Endothelial cell of umbilical vein (primary cell): ENCODE data around the gene HCAR2.
"Not testable (repeated sequence)": the region's sequence is repeated elsewhere in the genome, so short reads cannot be mapped to it uniquely, and the experiment has no call there.

Experiments
- JUN ChIP-seq: IDR thresholded peaks from 2 replicates; pipeline ENCODE4 v1.6.1; 2011; ENCODE audit warnings: borderline replicate concordance, low read depth; ENCODE audit not compliant: insufficient read length, insufficient read depth
- POLR2A ChIP-seq: IDR thresholded peaks from 2 replicates; pipeline ENCODE4 v1.6.1; 2012; ENCODE audit warnings: low read depth, mild to moderate bottlenecking, control low read depth, low read length
- POLR2AphosphoS5 ChIP-seq: IDR thresholded peaks from 2 replicates; pipeline ENCODE4 v1.6.1; 2012; ENCODE audit warnings: low read depth, mild to moderate bottlenecking, control low read depth, low read length, moderate library complexity; ENCODE audit not compliant: insufficient read depth
- TF ChIP-seq, protein P1 (sequence below), 2 donors: IDR thresholded peaks; 1 replicate in 1 of 2; 2 replicates in 1 of 2; pipeline ENCODE4 v1.5.1; 2011; ENCODE audit warnings: low read length in 2 of 2, mild to moderate bottlenecking in 2 of 2, moderate library complexity in 2 of 2, control low read depth in 1 of 2, inconsistent platforms in 1 of 2, low read depth in 1 of 2; ENCODE audit not compliant: insufficient read depth in 1 of 2; ENCODE audit errors: extremely low read depth in 1 of 2
- TF ChIP-seq, protein P2 (sequence below): IDR thresholded peaks from 2 replicates; pipeline ENCODE4 v1.6.1; 2011; ENCODE audit not compliant: insufficient read depth, insufficient read length

DNA sequence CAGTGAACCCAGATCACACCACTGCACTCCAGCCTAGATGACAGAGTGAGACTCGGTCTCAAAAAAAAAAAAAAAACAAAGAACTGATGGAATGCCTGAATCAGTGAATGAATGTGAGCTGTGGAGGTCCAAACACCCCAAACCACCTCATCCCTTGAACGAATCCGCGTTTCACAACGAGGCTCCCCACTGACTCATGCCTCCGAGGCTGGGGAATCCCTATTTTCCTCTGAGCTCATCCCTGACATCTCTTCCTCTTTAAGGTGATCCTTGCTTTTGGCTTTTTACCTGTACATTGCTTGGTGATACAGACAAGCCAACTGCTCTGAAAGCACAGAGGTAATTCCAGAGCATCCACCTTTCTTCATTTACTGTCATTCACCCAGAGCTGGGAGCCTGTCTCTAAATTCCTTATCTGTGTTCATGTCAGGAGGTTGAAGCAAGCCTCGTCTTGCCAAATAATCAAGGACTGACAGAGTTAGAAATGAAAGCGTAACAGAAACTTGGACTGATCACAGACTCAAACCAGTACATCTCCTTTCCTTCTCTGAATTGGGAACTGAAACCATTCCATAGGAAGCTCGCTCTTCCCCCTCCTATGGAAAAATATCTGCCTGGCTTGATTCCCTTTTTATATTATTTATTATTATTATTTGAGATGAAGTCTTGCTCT, 3.0 kb downstream of the HCAR2 start:
- TF ChIP-seq, protein P1, sequence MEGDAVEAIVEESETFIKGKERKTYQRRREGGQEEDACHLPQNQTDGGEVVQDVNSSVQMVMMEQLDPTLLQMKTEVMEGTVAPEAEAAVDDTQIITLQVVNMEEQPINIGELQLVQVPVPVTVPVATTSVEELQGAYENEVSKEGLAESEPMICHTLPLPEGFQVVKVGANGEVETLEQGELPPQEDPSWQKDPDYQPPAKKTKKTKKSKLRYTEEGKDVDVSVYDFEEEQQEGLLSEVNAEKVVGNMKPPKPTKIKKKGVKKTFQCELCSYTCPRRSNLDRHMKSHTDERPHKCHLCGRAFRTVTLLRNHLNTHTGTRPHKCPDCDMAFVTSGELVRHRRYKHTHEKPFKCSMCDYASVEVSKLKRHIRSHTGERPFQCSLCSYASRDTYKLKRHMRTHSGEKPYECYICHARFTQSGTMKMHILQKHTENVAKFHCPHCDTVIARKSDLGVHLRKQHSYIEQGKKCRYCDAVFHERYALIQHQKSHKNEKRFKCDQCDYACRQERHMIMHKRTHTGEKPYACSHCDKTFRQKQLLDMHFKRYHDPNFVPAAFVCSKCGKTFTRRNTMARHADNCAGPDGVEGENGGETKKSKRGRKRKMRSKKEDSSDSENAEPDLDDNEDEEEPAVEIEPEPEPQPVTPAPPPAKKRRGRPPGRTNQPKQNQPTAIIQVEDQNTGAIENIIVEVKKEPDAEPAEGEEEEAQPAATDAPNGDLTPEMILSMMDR (IDR thresholded peaks at IDR 0.05; ENCODE audit: extremely low read depth in 1 of 2, insufficient read depth in 1 of 2, low read depth in 1 of 2, low read length in 2 of 2): not testable (repeated sequence)
- TF ChIP-seq POLR2A, POLR2AphosphoS5, JUN: not testable (repeated sequence)
- TF ChIP-seq, protein P2, sequence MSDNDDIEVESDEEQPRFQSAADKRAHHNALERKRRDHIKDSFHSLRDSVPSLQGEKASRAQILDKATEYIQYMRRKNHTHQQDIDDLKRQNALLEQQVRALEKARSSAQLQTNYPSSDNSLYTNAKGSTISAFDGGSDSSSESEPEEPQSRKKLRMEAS: not testable (repeated sequence)
